Activated CD4-positive, CD25-positive, alpha-beta regulatory T cell treated with anti-CD3 and anti-CD28 coated beads, Interleukin-2, amount 50 U/mL, for 16 hours (primary cell): ENCODE results near the gene HNRNPA1L2.
"Not testable (repeated sequence)": the region's sequence is repeated elsewhere in the genome, so short reads cannot be mapped to it uniquely, and the experiment has no call there.

Experiments
- DNase-seq: peaks from one replicate; pipeline ENCODE4 v3.0.0-alpha.2; 2020; ENCODE audit warnings: low read depth, low spot score

Gene HNRNPA1L2

GRCh38 chr13:52646967-52647366, 4.7 kb downstream of the HNRNPA1L2 start:
- no peak for DNase-seq

GRCh38 chr13:52650731-52651130, 8.5 kb downstream of the HNRNPA1L2 start:
- DNase-seq: no peak

GRCh38 chr13:52651897-52652195, 9.6 kb downstream of the HNRNPA1L2 start:
- DNase-seq: no peak

- DNase-seq: peak; percentile 83
These were observed 10.2 kb downstream of the HNRNPA1L2 start, which contains the start of gene SUGT1 for GRCh38 chr13:52652196-52652979. SUGT1 (plus strand) TSS chr13:52652836; CDS start chr13:52652921, 85 bp downstream.

GRCh38 chr13:52652980-52653303, 10.7 kb downstream of the HNRNPA1L2 start:
- DNase-seq: no peak

- no peak for DNase-seq
These were observed 17.1 kb downstream of the HNRNPA1L2 start for GRCh38 chr13:52659340-52659739.

GRCh38 chr13:52664272-52664671, 22.0 kb downstream of the HNRNPA1L2 start:
- DNase-seq: no peak

- no peak for DNase-seq
These were observed 23.1 kb downstream of the HNRNPA1L2 start for GRCh38 chr13:52665325-52665724.

GRCh38 chr13:52669677-52670076, 27.4 kb downstream of the HNRNPA1L2 start:
- no peak for DNase-seq

- DNase-seq: no peak
These were observed 28.5 kb downstream of the HNRNPA1L2 start for GRCh38 chr13:52670726-52671125.

GRCh38 chr13:52673465-52673864, 31.2 kb downstream of the HNRNPA1L2 start:
- no peak for DNase-seq

GRCh38 chr13:52677823-52678222, 35.6 kb downstream of the HNRNPA1L2 start:
- no peak for DNase-seq

- DNase-seq: not testable (repeated sequence)
These were observed 43.6 kb downstream of the HNRNPA1L2 start for GRCh38 chr13:52685806-52686205.

- no peak for DNase-seq
These were observed 44.1 kb downstream of the HNRNPA1L2 start for GRCh38 chr13:52686376-52686775.
